ENCODE results near the gene ZNF512B. TPM values are rescaled to one million over a fixed set of nuclear protein-coding genes. Genes with fewer than 3 reads are reported as not detected.

The ZNF512B gene
- total and polyA plus RNA-seq, 2 donors (not counting 1 experiment from before 2014, with no cell fraction given) = 8.8 to 10.5 TPM

GRCh38 chr20:63963784-63964301 is 5.9 kb downstream of the ZNF512B start:
- H3K4me3 Mint-ChIP-seq = no peak overlapping the region
- peaks cover 8% of the 10 kb centered on the region for H3K4me1 Mint-ChIP-seq
- H3K27ac ChIP-seq (ENCODE audit: low read length in 2 of 2) = no peak overlapping the region
- H3K36me3 ChIP-seq (replicated peaks in 1 of 2; ENCODE audit: control extremely low read depth in 1 of 2, control insufficient read depth in 1 of 2, extremely low read depth in 1 of 2, insufficient read depth in 2 of 2, low read length in 1 of 2) = peaks cover 0 to 12% of the 10 kb centered on the region in 2 experiments
- H3K27ac Mint-ChIP-seq = no peak overlapping the region
- H3K4me3 ChIP-seq (ENCODE audit: control extremely low read depth in 1 of 5, extremely low read depth in 1 of 5, insufficient read depth in 1 of 5, low read depth in 2 of 5, low read length in 4 of 5) = no peak overlapping the region
- peaks cover 0 to 29% (median 0%) of the 10 kb centered on the region in 3 donors for H3K9me3 ChIP-seq (ENCODE audit: control extremely low read depth in 1 of 3, control insufficient read depth in 2 of 3, insufficient read depth in 1 of 3, low read length in 2 of 3)
- ATAC-seq (ENCODE audit: low read depth) (no peak), DNase-seq (no peak)
- H3K27me3 ChIP-seq (replicated peaks in 1 of 4; ENCODE audit: control extremely low read depth in 1 of 4, control insufficient read depth in 3 of 4, insufficient read depth in 4 of 4, low read length in 3 of 4) = no peaks in the 10 kb centered on the region
- no peak overlapping the region for H3K4me2 ChIP-seq (replicated peaks; ENCODE audit: low read depth, low read length, poor library complexity, severe bottlenecking)
- H3K9me3 Mint-ChIP-seq (ENCODE audit: insufficient read depth) = no peaks in the 10 kb centered on the region
- no peaks in the 10 kb centered on the region for H3K27me3 Mint-ChIP-seq
- ChIA-PET POLR2A (no interaction called here), CTCF (interaction anchor here (0.9 kb wide), 1 partner anchor 10 kb away, joined by 5 read pairs; no protein-coding TSS in a partner anchor)
- peaks cover 3 to 5% of the 10 kb centered on the region in 2 donors for H3K4me1 ChIP-seq (ENCODE audit: control insufficient read depth in 2 of 2, insufficient read depth in 2 of 2, low read length in 2 of 2)
- H3K9ac ChIP-seq (ENCODE audit: low read length) = no peak overlapping the region
- H2AFZ ChIP-seq (ENCODE audit: insufficient read depth, low read depth, low read length, poor library complexity, severe bottlenecking) = no peak overlapping the region
- 96% methylated on average over 12 of the region's 16 CpGs for WGBS (ENCODE audit: insufficient coverage)
- H4K20me1 ChIP-seq (ENCODE audit: control insufficient read depth, insufficient read depth, low read length, poor library complexity, severe bottlenecking) = no peaks in the 10 kb centered on the region
- TF ChIP-seq CTCF (IDR thresholded peaks at IDR 0.05) (no peak), EZH2 (IDR thresholded peaks at IDR 0.05; ENCODE audit: borderline replicate concordance, insufficient read depth, low read depth, low read length, poor library complexity, severe bottlenecking) (no peak)
- H3K79me2 ChIP-seq (ENCODE audit: control insufficient read depth, insufficient read depth, low read length) = no peaks in the 10 kb centered on the region
- intact Hi-C loops (cut with micrococcal nuclease) = no loop called here

- Histone ChIP-seq H3K4me1 (ENCODE audit: control insufficient read depth in 2 of 2, insufficient read depth in 2 of 2, low read length in 2 of 2) (no peaks in the 10 kb centered on the region), H3K36me3 (replicated peaks in 1 of 2; ENCODE audit: control extremely low read depth in 1 of 2, control insufficient read depth in 1 of 2, extremely low read depth in 1 of 2, insufficient read depth in 2 of 2, low read length in 1 of 2) (peaks cover 0 to 12% of the 10 kb centered on the region in 2 experiments), H3K9me3 (ENCODE audit: control extremely low read depth in 1 of 3, control insufficient read depth in 2 of 3, insufficient read depth in 1 of 3, low read length in 2 of 3) (peaks cover 0 to 29% (median 0%) of the 10 kb centered on the region in 3 donors), H3K79me2 (ENCODE audit: control insufficient read depth, insufficient read depth, low read length) (no peaks in the 10 kb centered on the region), H3K27ac (ENCODE audit: low read length in 2 of 2) (no peak overlapping the region), H3K4me3 (ENCODE audit: control extremely low read depth in 1 of 5, extremely low read depth in 1 of 5, insufficient read depth in 1 of 5, low read depth in 2 of 5, low read length in 4 of 5) (no peak overlapping the region), H4K20me1 (ENCODE audit: control insufficient read depth, insufficient read depth, low read length, poor library complexity, severe bottlenecking) (no peaks in the 10 kb centered on the region), H3K4me2 (replicated peaks; ENCODE audit: low read depth, low read length, poor library complexity, severe bottlenecking) (no peak overlapping the region), H3K9ac (ENCODE audit: low read length) (no peak overlapping the region), H3K27me3 (replicated peaks in 1 of 4; ENCODE audit: control extremely low read depth in 1 of 4, control insufficient read depth in 3 of 4, insufficient read depth in 4 of 4, low read length in 3 of 4) (no peaks in the 10 kb centered on the region), H2AFZ (ENCODE audit: insufficient read depth, low read depth, low read length, poor library complexity, severe bottlenecking) (no peak overlapping the region)
- ChIA-PET CTCF (interaction anchor here (0.9 kb wide), 1 partner anchor 11 kb away, joined by 5 read pairs; no protein-coding TSS in a partner anchor), POLR2A (no interaction called here)
- Mint-ChIP-seq H3K27ac (no peak overlapping the region), H3K4me3 (no peak overlapping the region), H3K27me3 (no peaks in the 10 kb centered on the region), H3K9me3 (ENCODE audit: insufficient read depth) (no peaks in the 10 kb centered on the region), H3K4me1 (peaks cover 3% of the 10 kb centered on the region)
- 98% methylated on average over 27 of the region's 27 CpGs for WGBS (ENCODE audit: insufficient coverage)
- intact Hi-C loops (cut with micrococcal nuclease) = no loop called here
- no peak for DNase-seq
- no peak for TF ChIP-seq CTCF (IDR thresholded peaks at IDR 0.05)
- ATAC-seq (ENCODE audit: low read depth) = no peak
Observed at GRCh38 chr20:63963348-63963741, 6.4 kb downstream of the ZNF512B start.

Measured in B cell (primary cell).